OCI-LY1 (cell line): ENCODE data around the gene AKAP13.

ENCODE experiments used
- EZH2 ChIP-seq: fragments of 200-600 bp; sonication (generic), shearing (Covaris generic); IDR thresholded peaks from 2 replicates; pipeline ENCODE4 v1.8.0; 2017; ENCODE audit warnings: borderline replicate concordance, mixed run types, mild to moderate bottlenecking, antibody characterized with exemption, low read length, moderate library complexity, mixed read lengths
- TF ChIP-seq, protein P1 (sequence below): fragments of 200-600 bp; sonication (generic), shearing (Covaris generic); IDR thresholded peaks from 2 replicates; pipeline ENCODE4 v1.5.1; 2017; ENCODE audit warnings: mild to moderate bottlenecking, antibody characterized with exemption, low read length, moderate library complexity, mixed read lengths

DNA sequence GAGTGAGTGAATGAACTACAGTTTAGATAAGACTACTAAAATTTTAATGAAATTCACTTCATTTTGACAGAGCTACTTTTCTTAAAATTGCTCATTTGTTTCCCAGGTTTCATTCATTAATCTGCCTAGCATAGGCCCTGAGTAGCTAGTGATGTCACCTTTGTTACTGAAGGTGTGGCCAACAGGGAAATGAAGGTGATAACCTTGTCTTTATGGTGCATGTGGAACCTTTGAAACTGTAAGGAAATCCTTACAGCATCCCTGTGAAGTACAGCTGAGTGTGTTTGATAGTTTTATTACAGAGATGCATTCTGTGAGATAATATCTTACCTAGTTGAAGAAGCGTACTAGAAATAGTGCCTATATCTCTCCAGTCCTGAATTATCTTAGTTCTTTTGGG is 112.9 kb downstream of the AKAP13 start:
- TF ChIP-seq, protein P1, sequence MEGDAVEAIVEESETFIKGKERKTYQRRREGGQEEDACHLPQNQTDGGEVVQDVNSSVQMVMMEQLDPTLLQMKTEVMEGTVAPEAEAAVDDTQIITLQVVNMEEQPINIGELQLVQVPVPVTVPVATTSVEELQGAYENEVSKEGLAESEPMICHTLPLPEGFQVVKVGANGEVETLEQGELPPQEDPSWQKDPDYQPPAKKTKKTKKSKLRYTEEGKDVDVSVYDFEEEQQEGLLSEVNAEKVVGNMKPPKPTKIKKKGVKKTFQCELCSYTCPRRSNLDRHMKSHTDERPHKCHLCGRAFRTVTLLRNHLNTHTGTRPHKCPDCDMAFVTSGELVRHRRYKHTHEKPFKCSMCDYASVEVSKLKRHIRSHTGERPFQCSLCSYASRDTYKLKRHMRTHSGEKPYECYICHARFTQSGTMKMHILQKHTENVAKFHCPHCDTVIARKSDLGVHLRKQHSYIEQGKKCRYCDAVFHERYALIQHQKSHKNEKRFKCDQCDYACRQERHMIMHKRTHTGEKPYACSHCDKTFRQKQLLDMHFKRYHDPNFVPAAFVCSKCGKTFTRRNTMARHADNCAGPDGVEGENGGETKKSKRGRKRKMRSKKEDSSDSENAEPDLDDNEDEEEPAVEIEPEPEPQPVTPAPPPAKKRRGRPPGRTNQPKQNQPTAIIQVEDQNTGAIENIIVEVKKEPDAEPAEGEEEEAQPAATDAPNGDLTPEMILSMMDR: no peak
- TF ChIP-seq EZH2: no peak
